ENCODE measurements around the gene JAKMIP1.

The JAKMIP1 gene

DNA sequence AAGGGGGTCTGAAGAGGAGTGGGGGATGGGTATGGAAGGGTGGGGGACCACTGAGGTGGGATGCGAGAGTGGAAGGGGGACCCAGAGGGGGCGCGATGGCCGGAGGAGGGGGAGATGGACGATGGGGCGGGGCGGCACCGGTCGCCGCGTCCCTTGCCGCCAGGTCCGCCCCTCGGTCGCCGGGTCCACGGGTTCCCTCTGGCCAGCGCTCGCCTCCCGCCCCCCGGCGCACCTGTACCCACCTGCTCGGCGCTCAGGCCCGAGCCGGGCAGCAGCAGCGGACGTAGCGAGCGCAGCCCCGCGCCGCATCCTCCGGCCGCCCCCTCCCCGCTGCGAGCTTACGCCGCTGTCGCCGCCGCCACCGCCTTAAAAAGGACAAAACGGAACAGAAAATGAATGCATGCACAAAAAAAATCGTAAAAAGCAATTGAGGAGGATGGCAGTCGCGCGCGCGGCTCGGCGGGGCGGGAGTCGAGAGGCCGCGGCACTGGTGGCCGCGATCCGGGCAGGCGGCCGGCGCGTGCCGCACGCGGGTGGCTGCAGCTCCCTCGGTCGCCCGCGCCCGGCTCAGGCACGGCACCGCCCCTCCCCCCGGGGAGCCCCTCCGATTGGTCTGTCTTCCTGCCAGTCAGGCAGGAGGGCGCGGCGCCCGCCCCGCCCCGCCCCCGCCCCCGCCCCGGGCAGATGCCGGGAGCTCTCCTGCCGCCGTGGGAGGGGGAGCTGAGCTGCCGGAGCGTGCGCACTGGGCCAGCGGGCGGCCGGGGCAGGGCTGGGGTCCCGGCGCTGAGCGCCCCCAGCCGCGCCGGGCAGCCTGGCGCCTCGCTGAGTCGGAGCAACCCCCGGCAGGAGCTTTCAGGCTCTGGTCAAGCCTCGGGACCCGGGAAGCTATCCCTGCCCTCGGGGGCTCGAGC lies at the start of gene JAKMIP1:
Gene JAKMIP1 (minus strand): TSS at position 539 of the 911 bp plus-strand sequence. CDS start 87,699 bp downstream, outside the sequence.
- H3K27me3 ChIP-seq (ENCODE audit: low read depth) = peaks cover 26% of the 10 kb centered on the region; the same call in 1 of the 2 replicates
- no peak within 1 kb of the TSS; the same call in 1 of the 2 replicates for H3K4me3 ChIP-seq
- H3K36me3 ChIP-seq (replicated peaks) = no peaks in the 10 kb centered on the region
- peak; percentile 5 to 81 for DNase-seq (ENCODE audit: low spot score in 2 of 2)
- H3K4me1 ChIP-seq = no peaks in the 10 kb centered on the region
- no peaks in the 10 kb centered on the region; the same call in 1 of the 2 replicates for H3K9me3 ChIP-seq
- in situ Hi-C loops (cut with MboI; ENCODE audit: low sequenced_read_pairs) = no loop called here

DNA sequence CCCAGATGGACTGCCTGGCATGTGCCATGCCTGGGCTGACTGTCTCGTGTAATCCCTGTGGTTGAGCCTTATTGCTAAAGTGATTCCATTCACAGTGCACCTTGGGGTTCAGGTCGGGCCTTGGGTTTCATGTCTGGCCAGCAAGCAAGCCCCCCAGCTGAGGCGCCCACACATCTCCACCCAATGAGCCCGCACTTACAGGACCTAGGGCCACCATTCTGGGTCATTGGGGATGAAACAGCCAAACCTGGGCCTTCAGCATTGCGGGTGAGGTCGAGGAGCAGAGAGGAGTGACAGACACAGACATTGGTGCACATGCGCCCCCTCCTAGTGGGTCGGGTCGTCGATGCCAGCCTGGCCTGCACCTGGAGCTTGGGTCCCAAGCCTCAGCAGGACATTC lies 48.0 kb upstream of the JAKMIP1 start:
- peaks cover 28% of the 10 kb centered on the region for H3K27me3 ChIP-seq (ENCODE audit: low read depth)
- no peak for DNase-seq (ENCODE audit: low spot score in 2 of 2)
- in situ Hi-C loops (cut with MboI; ENCODE audit: low sequenced_read_pairs) = no loop called here
- H3K4me1 ChIP-seq = no peaks in the 10 kb centered on the region
- H3K9me3 ChIP-seq = no peaks in the 10 kb centered on the region
- no peak overlapping the region for H3K4me3 ChIP-seq
- no peaks in the 10 kb centered on the region for H3K36me3 ChIP-seq (replicated peaks)

DNA sequence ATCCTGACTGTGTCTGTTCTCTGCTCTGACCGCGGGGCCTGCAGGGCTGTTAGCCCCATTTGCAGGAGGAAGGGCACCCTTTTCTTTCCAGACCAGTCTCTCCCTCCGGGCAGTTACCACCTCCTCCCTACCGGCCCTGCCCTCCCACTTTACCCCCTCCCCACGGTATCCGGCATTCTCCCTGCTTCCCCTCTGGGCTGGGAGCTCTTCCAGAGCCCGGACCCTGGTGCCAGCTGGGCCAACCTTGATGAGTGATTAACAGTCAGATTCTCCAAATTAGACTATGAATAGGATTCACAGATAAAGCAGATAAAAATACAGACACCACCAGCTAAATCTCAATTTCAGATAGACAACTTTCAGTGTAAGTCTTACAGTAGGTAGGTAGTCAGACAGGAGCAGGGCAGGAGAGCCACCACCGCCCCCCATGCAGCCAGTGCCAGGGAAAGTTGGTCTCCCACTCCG lies 45.9 kb upstream of the JAKMIP1 start:
- in situ Hi-C loops (cut with MboI; ENCODE audit: low sequenced_read_pairs) = no loop called here
- Histone ChIP-seq H3K36me3 (replicated peaks) (no peaks in the 10 kb centered on the region), H3K9me3 (no peaks in the 10 kb centered on the region), H3K4me1 (no peaks in the 10 kb centered on the region), H3K4me3 (no peak overlapping the region), H3K27me3 (ENCODE audit: low read depth) (peaks cover 28% of the 10 kb centered on the region)
- DNase-seq (ENCODE audit: low spot score in 2 of 2) = no peak

DNA sequence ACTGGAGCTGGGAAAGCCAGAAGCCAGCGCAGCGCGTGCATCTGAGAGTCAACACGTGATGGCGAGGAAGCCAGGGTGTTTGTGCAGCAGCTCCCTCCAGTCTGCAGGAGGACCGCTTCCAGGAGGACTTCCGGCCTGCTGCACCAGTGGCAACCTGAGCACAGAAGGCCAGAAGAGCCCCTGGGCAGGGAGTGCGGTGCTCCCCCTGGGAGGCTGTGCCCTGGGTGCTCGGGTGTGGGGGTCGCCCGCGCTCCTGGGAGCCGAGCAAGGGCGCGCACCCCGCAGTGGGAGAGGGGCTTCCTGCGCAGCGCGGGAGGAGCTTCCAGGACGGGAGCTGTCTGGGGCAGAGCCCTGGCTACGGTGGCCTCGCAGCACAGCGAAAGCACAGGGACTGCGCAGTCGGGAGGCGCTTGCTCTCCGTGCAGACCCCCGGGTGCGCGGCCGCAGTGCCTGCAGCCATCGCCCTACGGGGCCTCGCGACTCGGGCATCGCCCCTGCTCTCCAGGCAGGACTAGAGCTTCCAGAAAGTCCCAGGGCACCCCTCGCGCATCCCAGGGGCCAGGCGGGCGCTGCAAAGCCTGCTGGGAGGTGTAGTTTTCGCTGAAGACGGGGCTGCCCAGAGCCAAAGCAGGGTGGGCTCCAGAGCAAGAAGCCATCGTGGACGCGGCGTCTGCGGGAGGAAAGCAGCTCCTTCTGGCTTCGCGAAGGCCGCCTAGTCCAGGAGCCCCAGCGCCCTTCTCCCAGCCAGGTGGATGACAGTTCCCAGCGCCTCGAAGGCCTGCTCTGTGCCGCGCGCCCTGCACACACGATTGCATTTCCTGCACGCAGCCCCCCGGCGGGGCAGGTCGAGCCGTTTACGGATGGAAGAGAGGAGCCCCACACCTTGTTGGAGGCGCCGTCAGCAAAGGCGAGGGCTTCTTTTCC lies 45.2 kb upstream of the JAKMIP1 start:
- no peak for DNase-seq (ENCODE audit: low spot score in 2 of 2)
- Histone ChIP-seq H3K36me3 (replicated peaks) (no peaks in the 10 kb centered on the region), H3K4me3 (no peak overlapping the region), H3K4me1 (no peaks in the 10 kb centered on the region), H3K27me3 (ENCODE audit: low read depth) (peaks cover 26% of the 10 kb centered on the region), H3K9me3 (no peaks in the 10 kb centered on the region)
- in situ Hi-C loops (cut with MboI; ENCODE audit: low sequenced_read_pairs) = no loop called here

DNA sequence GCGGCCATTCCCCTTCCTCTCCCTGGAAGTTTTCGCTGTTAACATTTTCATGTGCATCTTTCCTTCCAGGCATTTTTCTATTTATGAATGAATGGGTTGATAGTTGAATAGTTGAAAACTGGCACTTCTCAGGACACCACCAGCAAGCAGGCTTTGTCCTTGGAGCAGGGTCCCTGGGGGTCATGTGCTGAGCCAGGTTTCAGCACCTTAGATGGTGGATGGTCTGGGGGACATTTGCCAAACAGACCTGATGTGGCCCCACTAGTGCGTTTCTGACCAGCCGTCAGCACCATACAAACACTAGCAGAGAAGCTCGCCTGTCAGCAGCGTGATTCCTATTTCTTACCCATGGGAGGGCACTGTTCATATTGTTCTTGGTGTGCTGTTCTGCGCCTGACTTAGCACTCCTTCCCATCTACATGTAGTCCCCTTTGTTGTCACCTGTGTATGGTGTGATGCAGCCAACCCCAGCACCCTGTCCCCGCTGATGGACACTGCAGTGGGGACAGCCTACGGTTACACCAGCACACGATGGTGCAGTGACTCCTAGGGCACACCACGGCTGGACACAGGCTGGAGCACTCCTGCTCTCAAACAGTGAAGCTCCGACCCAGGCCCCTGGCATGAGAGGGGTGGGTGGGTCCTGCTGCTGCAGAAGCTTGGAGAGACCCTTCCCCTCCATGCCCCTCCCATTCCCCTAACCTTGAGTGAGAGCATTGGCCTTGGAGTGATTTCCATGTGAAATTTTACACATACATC lies 42.1 kb upstream of the JAKMIP1 start:
- H3K27me3 ChIP-seq (ENCODE audit: low read depth) = peaks cover 4% of the 10 kb centered on the region
- H3K9me3 ChIP-seq = no peaks in the 10 kb centered on the region
- H3K36me3 ChIP-seq (replicated peaks) = no peaks in the 10 kb centered on the region
- no peak for DNase-seq (ENCODE audit: low spot score in 2 of 2)
- H3K4me1 ChIP-seq = no peaks in the 10 kb centered on the region
- in situ Hi-C loops (cut with MboI; ENCODE audit: low sequenced_read_pairs) = no loop called here
- no peak overlapping the region for H3K4me3 ChIP-seq

DNA sequence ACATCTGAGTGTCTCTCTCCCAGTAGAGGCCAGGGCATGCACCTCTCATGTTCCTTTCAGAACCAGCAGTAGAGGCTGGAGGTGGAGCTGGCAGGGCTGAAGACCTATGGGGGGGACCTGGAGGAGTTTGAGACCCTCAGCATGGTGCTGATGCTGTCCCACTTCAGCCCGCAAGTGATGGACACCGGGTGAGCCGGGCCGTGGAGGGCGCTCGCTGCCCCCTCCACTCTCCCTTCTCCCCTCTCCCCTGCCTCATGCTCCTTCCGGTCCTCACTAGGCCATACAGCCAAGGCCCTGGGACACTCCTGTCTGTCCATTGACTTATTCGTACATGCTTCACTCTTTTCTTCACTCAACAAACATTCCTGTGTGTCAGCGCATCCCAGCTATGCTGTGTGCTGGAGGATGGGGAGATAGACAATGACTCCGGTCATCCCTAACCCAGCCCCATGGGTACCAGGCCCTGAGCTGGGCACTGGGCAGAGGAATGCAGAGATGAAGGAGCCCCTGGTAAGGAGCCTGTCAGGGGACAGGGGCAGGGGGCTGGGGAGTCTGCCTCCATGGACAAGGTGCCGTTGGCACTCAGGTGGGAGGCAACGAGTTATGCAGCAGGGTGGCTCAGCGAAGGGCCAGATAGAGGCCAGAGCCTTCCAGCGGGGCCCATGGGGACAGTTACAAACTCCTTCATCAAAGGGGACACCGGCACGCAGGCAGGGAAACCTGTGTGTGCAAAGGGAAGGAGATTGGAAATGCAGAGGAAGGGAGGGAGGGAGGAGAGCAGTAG lies 40.9 kb upstream of the JAKMIP1 start:
- DNase-seq (ENCODE audit: low spot score in 2 of 2) = no peak
- in situ Hi-C loops (cut with MboI; ENCODE audit: low sequenced_read_pairs) = no loop called here
- Histone ChIP-seq H3K4me3 (no peak overlapping the region), H3K4me1 (no peaks in the 10 kb centered on the region), H3K9me3 (no peaks in the 10 kb centered on the region), H3K36me3 (replicated peaks) (no peaks in the 10 kb centered on the region), H3K27me3 (ENCODE audit: low read depth) (0 out of 2 replicates have a peak, but pooled peaks cover 3% of the 10 kb centered on the region)

DNA sequence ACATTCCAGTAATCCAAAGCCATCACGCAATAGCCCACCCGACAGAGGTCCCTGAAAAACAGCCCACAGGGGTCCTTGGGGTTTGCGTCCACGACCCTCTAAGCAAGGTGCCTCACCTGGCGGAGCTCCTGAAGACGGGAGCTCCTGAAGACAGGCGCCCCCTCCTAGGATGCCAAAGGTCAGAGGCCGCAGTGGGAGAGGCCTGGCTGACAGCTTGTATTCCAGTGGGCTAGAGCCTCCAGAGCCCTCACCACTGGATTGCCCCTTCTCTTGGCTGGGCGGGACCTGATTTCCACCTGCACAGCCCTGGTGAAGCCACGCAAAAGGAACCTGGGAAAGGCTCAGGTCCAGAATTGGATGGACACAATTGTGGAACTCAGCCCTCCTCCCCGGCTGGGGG lies 39.6 kb upstream of the JAKMIP1 start:
- no peak for DNase-seq (ENCODE audit: low spot score in 2 of 2)
- no peaks in the 10 kb centered on the region for H3K9me3 ChIP-seq
- 0 out of 2 replicates have a peak, but pooled peaks cover 3% of the 10 kb centered on the region for H3K27me3 ChIP-seq (ENCODE audit: low read depth)
- H3K36me3 ChIP-seq (replicated peaks) = no peaks in the 10 kb centered on the region
- in situ Hi-C loops (cut with MboI; ENCODE audit: low sequenced_read_pairs) = no loop called here
- no peak overlapping the region for H3K4me3 ChIP-seq
- H3K4me1 ChIP-seq = no peaks in the 10 kb centered on the region

DNA sequence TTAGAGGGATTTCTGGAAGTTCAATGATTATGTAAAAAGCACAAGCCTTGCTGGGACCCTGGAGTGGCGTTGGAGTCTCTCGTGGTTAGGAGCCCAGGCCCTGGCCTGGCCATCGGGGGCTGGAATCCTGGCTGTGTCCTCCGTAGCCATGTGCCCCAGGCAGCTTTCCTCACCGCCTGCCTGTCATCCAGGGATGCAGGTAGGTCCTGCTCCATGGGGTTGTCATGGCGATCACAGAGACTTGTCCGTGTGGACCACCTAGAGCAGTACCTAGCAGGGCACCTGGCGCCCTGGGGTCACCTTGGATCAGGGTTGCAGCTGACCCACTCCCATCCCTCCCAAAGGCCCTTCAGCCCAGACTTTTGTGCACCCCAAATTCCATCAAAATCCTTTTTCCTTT lies 39.1 kb upstream of the JAKMIP1 start:
- Histone ChIP-seq H3K4me1 (no peaks in the 10 kb centered on the region), H3K9me3 (no peaks in the 10 kb centered on the region), H3K4me3 (no peak overlapping the region), H3K27me3 (ENCODE audit: low read depth) (0 out of 2 replicates have a peak, but pooled peaks cover 3% of the 10 kb centered on the region), H3K36me3 (replicated peaks) (no peaks in the 10 kb centered on the region)
- no peak for DNase-seq (ENCODE audit: low spot score in 2 of 2)
- in situ Hi-C loops (cut with MboI; ENCODE audit: low sequenced_read_pairs) = no loop called here

DNA sequence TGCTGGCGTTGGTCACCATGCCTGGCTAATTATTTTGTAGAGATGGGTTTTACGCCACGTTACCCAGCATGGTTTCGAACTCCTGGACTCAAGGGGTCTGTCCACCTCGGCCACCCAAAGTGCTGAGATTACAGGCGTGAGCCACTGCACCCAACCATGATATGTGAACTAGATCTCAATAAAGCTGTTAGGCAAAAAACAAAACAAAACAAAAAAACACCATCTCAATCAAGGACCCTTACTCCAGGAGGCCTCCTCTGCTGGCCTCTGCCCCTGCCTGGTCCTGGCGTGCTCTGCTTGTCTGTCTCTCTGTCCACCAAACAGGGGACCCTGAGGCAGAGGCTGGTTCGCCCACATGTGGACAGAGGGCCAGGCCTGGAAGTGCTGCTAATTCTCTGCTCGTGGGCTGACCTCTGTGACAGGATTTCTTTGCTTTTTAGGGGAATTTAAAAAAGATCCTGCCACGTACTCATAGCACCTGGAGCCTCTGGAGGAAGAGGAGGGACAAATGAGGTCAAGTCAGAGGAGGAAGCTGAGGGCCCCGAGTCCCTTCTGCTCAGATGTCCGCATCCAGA lies 36.6 kb upstream of the JAKMIP1 start:
- H3K4me1 ChIP-seq = no peaks in the 10 kb centered on the region
- H3K4me3 ChIP-seq = no peak overlapping the region
- H3K27me3 ChIP-seq (ENCODE audit: low read depth) = 0 out of 2 replicates have a peak, but pooled peaks cover 3% of the 10 kb centered on the region
- DNase-seq (ENCODE audit: low spot score in 2 of 2) = no peak
- in situ Hi-C loops (cut with MboI; ENCODE audit: low sequenced_read_pairs) = no loop called here
- H3K36me3 ChIP-seq (replicated peaks) = no peaks in the 10 kb centered on the region
- H3K9me3 ChIP-seq = no peaks in the 10 kb centered on the region

DNA sequence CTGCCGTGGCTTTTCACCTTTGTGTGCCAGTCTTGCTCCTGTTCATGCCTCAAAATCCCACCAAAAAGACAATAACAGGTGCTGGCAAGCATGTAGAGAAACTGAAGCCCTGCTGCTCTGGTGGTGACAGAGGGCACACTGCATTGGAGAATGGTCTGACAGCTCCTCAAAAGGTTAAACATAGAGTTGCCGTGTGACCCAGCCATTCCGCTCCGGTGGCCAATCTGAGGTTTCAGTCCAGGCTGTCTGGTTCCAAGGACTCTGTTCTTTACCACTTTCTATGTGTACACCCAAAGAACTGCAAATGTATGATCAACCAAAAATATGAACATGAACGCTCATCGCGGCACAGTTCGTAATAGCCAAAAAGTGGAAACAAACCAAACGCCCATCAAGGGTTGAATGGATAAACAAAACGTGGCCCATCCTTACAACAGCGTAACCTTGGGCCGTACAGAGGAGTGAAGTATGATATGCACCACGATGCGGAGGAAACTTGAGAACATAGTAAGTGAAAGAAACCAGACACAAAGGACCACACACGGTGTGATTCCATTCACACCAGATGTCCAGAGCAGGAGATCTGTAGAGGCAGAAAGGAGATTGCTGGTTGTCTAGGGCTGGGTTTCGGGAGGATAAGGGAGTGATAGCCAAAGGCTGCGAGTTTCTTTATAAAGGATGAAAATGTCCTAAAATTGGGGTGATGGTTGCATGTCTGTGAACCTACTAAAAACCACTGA lies 35.7 kb upstream of the JAKMIP1 start:
- in situ Hi-C loops (cut with MboI; ENCODE audit: low sequenced_read_pairs) = no loop called here
- no peaks in the 10 kb centered on the region for H3K9me3 ChIP-seq
- H3K36me3 ChIP-seq (replicated peaks) = no peaks in the 10 kb centered on the region
- H3K27me3 ChIP-seq (ENCODE audit: low read depth) = 0 out of 2 replicates have a peak, but pooled peaks cover 3% of the 10 kb centered on the region
- no peak for DNase-seq (ENCODE audit: low spot score in 2 of 2)
- H3K4me1 ChIP-seq = no peaks in the 10 kb centered on the region
- no peak overlapping the region for H3K4me3 ChIP-seq

DNA sequence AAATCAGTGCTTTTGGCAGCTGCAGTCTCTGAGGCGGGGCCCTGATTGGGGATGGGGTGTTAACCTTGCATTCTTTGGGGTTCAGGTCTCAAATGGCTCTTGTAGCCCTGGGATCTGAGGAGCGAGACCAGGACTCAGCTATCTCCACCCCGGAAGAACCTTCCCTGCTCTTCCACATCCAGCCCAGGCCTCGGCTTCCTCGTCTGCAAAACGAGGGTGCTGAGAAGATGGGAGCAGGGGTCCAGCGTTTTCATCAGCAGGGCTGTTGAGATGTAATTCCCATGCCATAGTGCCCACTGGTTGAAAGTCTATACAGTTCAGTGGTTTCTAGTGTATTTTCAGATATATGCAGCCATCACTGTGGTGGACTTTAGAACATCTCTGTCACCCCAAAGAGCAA lies 34.7 kb upstream of the JAKMIP1 start:
- Histone ChIP-seq H3K4me3 (no peak overlapping the region), H3K36me3 (replicated peaks) (no peaks in the 10 kb centered on the region), H3K4me1 (no peaks in the 10 kb centered on the region), H3K27me3 (ENCODE audit: low read depth) (0 out of 2 replicates have a peak, but pooled peaks cover 3% of the 10 kb centered on the region), H3K9me3 (no peaks in the 10 kb centered on the region)
- in situ Hi-C loops (cut with MboI; ENCODE audit: low sequenced_read_pairs) = no loop called here
- no peak for DNase-seq (ENCODE audit: low spot score in 2 of 2)

DNA sequence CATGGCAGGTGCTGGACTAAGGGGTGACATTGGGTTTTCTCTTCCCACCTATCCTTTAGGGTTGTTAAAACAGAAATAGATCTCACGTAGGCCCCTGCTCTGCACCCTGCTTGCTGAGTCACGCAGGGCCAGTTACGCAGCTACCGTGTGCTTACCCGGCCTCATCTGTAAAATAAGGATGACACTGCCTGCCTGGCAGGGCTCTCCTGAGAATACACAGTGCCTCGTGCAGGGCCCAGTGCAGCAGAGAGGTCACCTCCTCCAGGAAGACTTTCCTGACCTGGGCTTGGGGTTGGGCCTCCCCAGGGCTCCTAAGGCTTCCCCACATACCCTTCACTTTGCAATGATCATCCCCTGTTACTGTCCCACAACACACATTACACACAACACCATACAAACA lies 33.6 kb upstream of the JAKMIP1 start:
- Histone ChIP-seq H3K4me3 (no peak overlapping the region), H3K9me3 (no peaks in the 10 kb centered on the region), H3K4me1 (no peaks in the 10 kb centered on the region), H3K27me3 (ENCODE audit: low read depth) (0 out of 2 replicates have a peak, but pooled peaks cover 3% of the 10 kb centered on the region), H3K36me3 (replicated peaks) (no peaks in the 10 kb centered on the region)
- DNase-seq (ENCODE audit: low spot score in 2 of 2) = no peak
- in situ Hi-C loops (cut with MboI; ENCODE audit: low sequenced_read_pairs) = no loop called here

All from HAP-1 (cell line).